GM21423 (cell line): Measurements from ENCODE around the gene AFG3L2.
A peak's percentile ranks its signal among the peaks of the same experiment; 100 is the strongest.

Experiments
- ATAC-seq: cut with Tn5 transposase; IDR thresholded peaks from one replicate; pipeline ENCODE4 v1.9.1; 2021; ENCODE audit warnings: mild to moderate bottlenecking, moderate library complexity; ENCODE audit not compliant: unreplicated experiment

The AFG3L2 gene

GRCh38 chr18:12362473-12363174 lies 14.4 kb downstream of the AFG3L2 start:
- ATAC-seq: no peak

GRCh38 chr18:12361770-12362378 lies 15.2 kb downstream of the AFG3L2 start:
- peak; percentile 51 for ATAC-seq

GRCh38 chr18:12359515-12359927 lies 17.5 kb downstream of the AFG3L2 start:
- ATAC-seq: no peak

- no peak for ATAC-seq
Observed at GRCh38 chr18:12352188-12352587, 24.8 kb downstream of the AFG3L2 start.

GRCh38 chr18:12347895-12348294 lies 29.1 kb downstream of the AFG3L2 start:
- no peak for ATAC-seq

- no peak for ATAC-seq
Observed at GRCh38 chr18:12346240-12346565, 30.8 kb downstream of the AFG3L2 start.

- ATAC-seq: no peak
Observed at GRCh38 chr18:12345491-12346239, 31.4 kb downstream of the AFG3L2 start.

GRCh38 chr18:12342661-12343060 lies 34.4 kb downstream of the AFG3L2 start:
- no peak for ATAC-seq

- ATAC-seq: no peak
Observed at GRCh38 chr18:12340945-12341660, 35.9 kb downstream of the AFG3L2 start.

- ATAC-seq: no peak
Observed at GRCh38 chr18:12338382-12338781, 38.6 kb downstream of the AFG3L2 start.

- no peak for ATAC-seq
Observed at GRCh38 chr18:12336887-12337286, 40.1 kb downstream of the AFG3L2 start.

GRCh38 chr18:12336171-12336613 lies 40.8 kb downstream of the AFG3L2 start:
- no peak for ATAC-seq

- no peak for ATAC-seq
Observed at GRCh38 chr18:12335503-12335902, 41.5 kb downstream of the AFG3L2 start.

- no peak for ATAC-seq
Observed at GRCh38 chr18:12334863-12335262, 42.2 kb downstream of the AFG3L2 start.

GRCh38 chr18:12334366-12334808 lies 42.6 kb downstream of the AFG3L2 start:
- ATAC-seq: no peak

- no peak for ATAC-seq
Observed at GRCh38 chr18:12333506-12334290, 43.3 kb downstream of the AFG3L2 start.

- no peak for ATAC-seq
Observed at GRCh38 chr18:12330766-12331165, 46.3 kb downstream of the AFG3L2 start.

GRCh38 chr18:12329125-12329698 lies 47.8 kb downstream of the AFG3L2 start:
- ATAC-seq: no peak

GRCh38 chr18:12328179-12328823 lies 48.7 kb downstream of the AFG3L2 start:
- no peak for ATAC-seq
